KG1 (cell line): Measurements from ENCODE around the gene SARDH.
"Not testable (repeated sequence)": the region's sequence is repeated elsewhere in the genome, so short reads cannot be mapped to it uniquely, and the experiment has no call there.

Experiments
- DNase-seq: peaks from one replicate; lab custom pipeline; 2025; lab: John Stamatoyannopoulos, UW

SARDH gene

GRCh38 chr9:133685653-133686609, 52.2 kb downstream of the SARDH start:
- no peak for DNase-seq

- no peak for DNase-seq
These were observed 53.2 kb downstream of the SARDH start for GRCh38 chr9:133684936-133685361.

- DNase-seq: no peak
These were observed 53.8 kb downstream of the SARDH start for GRCh38 chr9:133684121-133684935.

GRCh38 chr9:133683586-133684120, 54.5 kb downstream of the SARDH start:
- no peak for DNase-seq

- DNase-seq: no peak
These were observed 55.1 kb downstream of the SARDH start for GRCh38 chr9:133682818-133683585.

- no peak for DNase-seq
These were observed 56.4 kb downstream of the SARDH start for GRCh38 chr9:133681658-133682306.

- DNase-seq: no peak
These were observed 57.0 kb downstream of the SARDH start for GRCh38 chr9:133680976-133681657.

- DNase-seq: no peak
These were observed 57.7 kb downstream of the SARDH start for GRCh38 chr9:133680250-133680975.

GRCh38 chr9:133679466-133680061, 58.6 kb downstream of the SARDH start:
- DNase-seq: no peak

GRCh38 chr9:133679056-133679455, 59.1 kb downstream of the SARDH start:
- DNase-seq: no peak

GRCh38 chr9:133677126-133678010, 60.8 kb downstream of the SARDH start:
- no peak for DNase-seq

- DNase-seq: no peak
These were observed 61.7 kb downstream of the SARDH start for GRCh38 chr9:133676450-133676849.

GRCh38 chr9:133675796-133676195, 62.4 kb downstream of the SARDH start:
- DNase-seq: not testable (repeated sequence)

GRCh38 chr9:133674091-133674490, 64.1 kb downstream of the SARDH start:
- no peak for DNase-seq

- DNase-seq: no peak
These were observed 64.9 kb downstream of the SARDH start for GRCh38 chr9:133673258-133673655.

- no peak for DNase-seq
These were observed 65.5 kb downstream of the SARDH start for GRCh38 chr9:133672503-133673257.

GRCh38 chr9:133671371-133671770, 66.8 kb downstream of the SARDH start:
- no peak for DNase-seq

GRCh38 chr9:133670466-133670865, 67.7 kb downstream of the SARDH start:
- DNase-seq: no peak
